ENCODE data around the gene MYO1E.

DNA sequence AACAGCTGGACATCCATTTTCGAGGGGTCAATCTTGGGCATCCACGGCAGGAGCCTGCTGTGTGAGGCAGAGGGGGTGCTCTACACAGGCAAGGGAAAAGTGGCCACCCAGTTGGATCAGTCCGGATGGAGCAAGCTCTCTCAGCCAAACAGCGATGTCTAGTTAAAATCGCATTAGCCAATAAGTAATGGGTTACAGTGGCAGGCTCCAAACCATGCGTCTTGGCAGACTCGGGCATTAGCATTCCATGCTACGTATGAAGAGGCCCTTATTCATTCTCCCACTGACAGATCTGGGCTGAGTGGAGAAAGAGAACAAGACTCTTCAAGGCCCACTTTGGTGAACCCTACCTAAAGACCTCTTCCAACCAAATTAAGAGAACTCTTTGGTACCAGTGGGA is 218.4 kb downstream of the MYO1E start:
- TF ChIP-seq, protein P1, sequence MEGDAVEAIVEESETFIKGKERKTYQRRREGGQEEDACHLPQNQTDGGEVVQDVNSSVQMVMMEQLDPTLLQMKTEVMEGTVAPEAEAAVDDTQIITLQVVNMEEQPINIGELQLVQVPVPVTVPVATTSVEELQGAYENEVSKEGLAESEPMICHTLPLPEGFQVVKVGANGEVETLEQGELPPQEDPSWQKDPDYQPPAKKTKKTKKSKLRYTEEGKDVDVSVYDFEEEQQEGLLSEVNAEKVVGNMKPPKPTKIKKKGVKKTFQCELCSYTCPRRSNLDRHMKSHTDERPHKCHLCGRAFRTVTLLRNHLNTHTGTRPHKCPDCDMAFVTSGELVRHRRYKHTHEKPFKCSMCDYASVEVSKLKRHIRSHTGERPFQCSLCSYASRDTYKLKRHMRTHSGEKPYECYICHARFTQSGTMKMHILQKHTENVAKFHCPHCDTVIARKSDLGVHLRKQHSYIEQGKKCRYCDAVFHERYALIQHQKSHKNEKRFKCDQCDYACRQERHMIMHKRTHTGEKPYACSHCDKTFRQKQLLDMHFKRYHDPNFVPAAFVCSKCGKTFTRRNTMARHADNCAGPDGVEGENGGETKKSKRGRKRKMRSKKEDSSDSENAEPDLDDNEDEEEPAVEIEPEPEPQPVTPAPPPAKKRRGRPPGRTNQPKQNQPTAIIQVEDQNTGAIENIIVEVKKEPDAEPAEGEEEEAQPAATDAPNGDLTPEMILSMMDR (IDR thresholded peaks at IDR 0.05; ENCODE audit: insufficient read depth, low read length, poor library complexity, severe bottlenecking) = no peak
- no peak for TF ChIP-seq EZH2phosphoT487 (conservative IDR thresholded peaks at IDR 0.05; ENCODE audit: low read length)
